NCI-H524 (cell line): ENCODE data around the gene CD160.
"Not testable (repeated sequence)": the region's sequence is repeated elsewhere in the genome, so short reads cannot be mapped to it uniquely, and the experiment has no call there.

ENCODE experiments used
- DNase-seq, 2 experiments: peaks; one replicate each; lab custom pipeline; 2025; lab: John Stamatoyannopoulos, UW

CD160 gene

DNA sequence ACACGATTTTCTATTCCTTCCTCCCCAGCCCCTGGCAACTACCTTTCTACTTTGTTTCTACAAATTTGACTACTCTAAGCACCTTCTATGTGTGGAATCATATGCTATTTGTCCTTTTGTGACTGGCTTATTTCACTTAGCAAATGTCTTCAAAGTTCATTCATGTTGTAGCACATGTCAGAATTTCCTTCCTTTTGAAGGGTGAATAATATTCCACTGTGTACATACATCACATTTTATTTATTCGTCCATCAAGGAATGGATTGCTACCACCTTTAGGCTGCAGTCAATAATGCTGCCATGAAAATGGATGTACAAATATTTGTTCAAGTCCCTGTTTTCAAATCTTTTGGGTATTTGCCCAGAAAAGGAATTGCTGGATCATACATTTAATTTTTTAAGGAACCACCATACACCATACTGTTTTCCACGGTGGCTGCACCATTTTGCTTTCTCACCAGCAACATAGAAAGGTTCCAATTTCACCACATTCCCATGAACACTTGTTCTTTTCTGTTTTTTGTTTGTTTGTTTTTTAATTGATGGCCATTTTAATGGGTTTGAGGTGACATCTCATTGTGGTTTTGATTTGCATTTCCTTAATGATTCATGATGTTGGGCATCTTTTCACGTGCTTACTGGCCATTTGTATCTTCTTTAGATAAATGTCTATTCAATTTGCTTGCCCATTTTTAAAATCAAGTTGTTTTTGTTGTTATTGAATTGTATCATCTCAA, 8.8 kb upstream of the CD160 start:
- no peak for DNase-seq

DNA sequence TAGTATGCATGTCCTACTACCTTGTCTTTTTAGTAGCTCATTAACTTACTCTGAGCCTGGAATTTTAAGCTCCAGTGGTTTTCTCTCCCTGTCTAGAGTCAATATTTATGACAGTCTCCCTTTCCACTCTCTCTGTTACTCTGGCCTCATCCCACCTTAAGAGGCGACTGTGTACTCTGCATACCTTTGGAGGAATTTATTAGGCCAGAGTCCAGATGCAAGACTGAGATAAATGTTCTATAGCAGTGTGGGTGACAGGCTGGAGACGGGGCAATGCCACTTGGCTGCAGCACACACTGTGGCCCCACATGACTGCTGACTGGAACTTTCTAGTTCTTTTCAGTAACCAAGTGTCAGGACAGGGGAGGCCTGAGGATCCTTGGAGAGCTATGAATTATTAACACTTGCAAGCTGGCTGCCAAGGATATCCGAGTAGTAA, 8.1 kb upstream of the CD160 start:
- no peak for DNase-seq

DNA sequence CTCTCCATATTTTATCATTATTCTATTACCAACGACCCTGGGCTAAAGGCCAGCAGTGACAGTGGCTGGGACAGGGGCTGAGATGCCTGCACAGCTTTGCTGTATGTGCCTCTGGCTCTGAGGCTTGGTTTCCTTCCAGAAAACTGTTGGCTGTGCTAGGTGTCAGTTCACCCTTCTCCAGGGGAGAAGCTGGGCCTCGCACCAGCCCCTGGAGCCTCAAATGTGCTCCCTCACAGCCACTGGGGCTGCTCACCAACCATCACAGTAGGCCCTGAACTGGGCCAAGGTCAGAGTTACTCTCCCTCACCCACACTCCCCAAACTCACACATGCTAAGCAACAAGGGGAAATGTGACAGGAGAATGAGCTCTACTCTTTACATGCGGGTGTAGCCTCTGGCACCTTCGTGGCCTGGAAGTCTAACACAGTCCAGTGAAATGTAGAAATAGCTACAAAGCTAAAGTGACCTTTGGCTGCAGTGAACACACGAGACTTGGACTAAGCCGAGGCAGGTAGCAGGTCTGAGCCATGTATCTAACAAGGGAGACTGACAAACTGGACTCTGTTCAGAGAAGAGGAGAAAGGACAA, 4.7 kb upstream of the CD160 start:
- DNase-seq, result no peak

DNA sequence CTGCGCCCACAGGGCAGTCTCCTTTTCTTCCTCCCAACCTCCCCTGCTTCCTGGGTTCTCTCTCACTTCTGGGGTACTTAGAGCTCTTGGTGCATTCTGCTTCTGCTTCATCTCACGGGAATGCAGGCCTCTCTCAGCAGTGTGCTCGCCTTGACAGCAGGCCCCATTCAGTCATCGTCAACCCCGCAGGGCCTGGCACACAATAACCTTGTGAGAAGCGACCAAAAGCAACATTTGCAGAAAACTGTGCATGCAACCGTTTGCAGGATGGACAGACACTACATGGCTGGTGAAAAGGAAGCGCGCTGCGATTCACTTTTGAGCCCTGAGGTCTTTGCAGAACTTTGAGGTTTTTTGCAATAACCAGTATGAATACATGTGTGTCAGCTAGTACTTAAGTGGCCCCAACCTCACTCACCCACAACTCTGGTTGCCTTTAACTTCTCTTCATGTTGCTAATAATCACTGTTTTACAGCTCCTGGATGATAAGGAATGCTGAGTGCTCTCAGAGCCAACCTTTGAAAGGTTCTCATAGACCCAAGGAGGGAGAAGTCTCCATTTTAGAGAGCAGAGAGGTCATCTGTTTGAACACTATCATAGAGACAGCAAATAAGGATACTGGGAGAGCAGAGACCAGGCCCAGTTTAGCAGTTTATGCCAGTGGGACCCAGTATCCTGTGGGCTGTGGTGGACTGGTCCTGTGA, 2.5 kb upstream of the CD160 start:
- no peak for DNase-seq

DNA sequence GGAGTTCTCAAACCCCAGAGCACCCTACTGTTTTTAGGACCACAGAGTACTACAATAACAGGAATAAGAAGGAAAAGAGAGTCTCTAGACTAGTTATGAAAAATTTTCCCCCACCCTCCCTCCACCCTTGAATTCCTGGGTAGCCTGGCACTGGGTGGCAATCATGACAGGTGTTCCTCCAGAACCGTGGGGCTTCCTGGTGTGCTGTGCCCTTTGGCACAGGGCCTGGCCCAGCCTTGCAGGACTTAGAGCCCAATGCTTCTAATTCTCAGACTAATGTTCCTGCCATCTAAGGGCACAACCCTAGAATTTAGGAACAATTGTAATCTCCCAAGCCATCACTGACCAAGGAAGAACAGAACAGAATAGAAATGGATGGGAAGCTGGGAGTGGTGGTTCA, 1.5 kb upstream of the CD160 start:
- no peak for DNase-seq

DNA sequence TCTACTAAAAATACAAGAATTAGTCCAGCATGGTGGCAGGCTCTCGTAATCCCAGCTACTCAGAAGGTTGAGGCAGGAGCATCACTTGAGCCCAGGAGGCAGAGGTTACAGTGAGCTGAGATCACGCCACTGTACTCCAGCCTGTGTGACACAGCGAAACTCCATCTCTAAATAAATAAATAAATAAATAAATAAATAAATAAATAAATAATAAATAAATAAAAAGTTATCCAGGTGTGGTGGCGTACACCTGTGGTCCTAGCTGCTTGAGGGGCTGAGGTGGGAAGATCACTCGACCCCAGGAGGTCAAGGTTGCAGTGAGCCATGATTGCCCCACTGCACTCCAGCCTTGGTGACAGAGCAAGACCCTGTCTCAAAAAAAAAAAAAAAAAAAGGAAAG, 834 bp upstream of the CD160 start:
- DNase-seq, result not testable (repeated sequence)

DNA sequence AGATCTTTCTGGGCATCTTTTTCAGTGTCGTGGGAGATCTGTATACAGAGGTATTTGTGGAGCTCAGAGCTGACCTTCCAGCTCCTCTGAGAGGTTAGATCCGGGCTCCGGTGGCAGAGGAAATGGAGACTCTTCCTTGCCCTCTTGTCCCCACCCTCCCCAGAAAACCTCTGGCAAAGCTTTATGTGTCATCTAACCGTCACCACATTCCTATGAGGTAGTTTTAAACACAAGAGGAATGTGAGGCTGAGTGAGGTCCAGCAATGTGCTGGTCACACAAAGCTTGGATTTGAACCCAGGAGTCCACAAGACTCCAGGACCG, 1.2 kb downstream of the CD160 start:
- no peak for DNase-seq

DNA sequence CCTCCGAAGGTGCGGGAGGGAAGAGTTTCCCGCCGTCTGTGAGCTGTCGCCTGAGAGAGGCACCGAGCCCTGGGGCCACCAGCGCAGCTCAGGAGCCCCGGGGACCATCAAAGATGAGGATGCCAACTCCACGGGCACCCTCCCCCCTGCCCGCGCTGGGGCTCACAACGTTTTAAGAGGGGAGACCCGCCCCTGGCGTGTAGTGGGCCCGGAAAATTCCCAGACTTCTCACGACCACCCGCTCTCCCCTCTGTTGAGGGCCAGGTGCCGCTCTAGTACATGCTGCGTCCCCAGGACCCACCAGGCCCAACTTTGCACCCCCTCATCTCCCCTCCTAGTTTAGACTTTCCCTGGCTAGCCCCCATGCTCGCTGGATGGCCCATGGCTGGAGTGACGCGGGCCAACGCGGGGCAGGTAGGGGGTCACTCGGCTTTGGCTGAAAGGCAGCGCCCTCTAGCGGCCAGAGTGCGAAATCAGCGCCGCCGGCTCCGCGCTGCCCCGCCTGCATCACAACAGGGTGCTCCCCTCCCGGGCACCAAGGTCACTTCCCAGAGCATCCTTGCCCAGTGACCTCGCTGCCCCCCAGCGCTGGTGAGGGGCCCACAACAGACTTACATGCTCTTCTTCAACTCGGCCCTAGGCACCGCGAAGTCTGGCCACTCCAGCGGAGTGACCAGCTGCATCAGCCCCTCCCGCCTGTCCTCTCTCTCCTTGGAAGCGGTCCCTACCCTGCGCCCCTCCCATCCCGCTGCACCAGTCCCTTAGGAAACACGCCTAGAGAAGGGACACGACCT, 1.8 kb downstream of the CD160 start:
- peak; percentile 5 to 60 for DNase-seq

DNA sequence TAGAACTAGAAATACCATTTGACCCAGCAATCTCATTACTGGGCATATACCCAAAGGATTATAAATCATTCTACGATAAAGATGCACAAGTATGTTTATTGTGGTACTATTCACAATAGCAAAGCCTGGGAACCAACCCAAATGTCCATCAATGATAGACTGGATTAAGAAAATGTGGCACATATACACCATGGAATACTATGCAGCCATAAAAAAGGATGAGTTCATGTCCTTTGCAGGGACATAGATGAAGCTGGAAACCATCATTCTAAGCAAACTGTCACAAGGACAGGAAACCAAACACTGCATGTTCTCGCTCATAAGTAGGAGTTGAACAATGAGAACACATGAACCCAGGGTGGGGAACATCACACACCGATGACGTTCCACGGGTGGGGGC, 6.9 kb downstream of the CD160 start:
- DNase-seq, result not testable (repeated sequence)

DNA sequence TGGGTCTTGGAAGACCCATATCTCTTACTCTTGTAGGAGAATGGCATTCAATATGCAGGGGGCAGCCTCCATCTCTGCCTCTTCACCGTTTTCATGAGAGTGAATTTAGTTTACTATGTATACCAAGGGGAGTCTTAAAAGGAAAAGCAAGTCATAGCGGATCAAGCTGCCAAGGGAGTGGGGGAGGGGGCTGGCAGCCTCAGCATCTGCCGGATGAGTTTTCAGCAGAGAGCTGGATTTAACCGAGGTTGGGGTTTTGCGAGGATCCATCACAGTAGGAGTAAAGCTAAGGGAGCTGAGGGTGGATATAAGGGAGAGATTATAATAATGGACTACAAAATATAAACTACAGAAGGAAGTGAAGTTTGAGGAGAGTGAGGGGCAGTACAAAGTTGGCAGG, 9.9 kb downstream of the CD160 start:
- no peak for DNase-seq

DNA sequence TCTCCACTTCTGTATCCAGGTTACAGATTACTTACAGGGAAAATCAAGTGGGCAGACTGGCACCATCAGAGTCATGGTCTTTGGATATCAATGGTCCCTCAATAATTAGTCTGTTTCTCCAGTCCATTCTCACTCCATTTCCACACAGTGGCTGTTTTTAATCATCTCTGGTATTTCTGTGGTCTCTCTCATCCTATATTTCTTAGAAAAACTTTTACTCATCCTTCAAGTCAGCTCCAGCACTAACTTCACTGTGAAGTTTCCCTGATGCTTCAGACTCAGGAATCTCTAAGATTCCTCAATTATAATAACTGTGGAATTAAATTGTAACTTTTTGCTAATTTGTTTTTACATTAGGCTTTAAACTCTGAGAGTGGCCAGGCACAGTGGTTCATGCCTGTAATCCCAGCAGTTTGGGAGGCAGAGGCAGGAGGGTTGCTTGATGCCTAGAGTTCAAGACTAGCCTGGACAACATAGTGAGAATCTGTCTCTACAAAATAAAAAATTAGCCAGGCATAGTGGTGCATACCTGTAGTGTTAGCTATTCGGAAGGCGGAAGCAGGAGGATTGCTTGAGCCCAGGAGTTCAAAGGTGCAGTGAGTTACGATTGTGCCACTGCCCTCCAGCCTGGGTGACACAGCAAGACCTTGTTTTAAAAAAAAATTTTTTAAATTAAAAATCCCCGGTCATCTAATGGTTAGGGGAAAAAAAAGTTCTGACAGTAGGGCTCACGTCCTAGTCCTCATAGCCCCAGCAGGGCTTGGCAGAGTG, 10.6 kb downstream of the CD160 start:
- DNase-seq, result no peak

DNA sequence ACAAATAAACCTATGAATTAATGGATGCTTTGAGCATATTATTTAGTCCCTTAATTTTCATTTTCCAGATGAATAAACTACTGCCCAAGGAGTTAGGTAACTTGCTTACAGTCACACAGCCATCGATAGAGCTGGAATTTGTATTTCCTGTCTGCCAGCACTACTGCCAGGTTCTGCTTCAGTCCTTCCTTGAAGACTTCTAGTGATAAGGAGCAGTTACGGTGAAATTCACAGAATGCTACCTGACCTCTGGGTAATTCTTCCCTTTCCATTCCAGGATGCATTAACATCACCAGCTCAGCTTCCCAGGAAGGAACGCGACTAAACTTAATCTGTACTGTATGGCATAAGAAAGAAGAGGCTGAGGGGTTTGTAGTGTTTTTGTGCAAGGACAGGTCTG, 11.2 kb downstream of the CD160 start:
- DNase-seq, result no peak

DNA sequence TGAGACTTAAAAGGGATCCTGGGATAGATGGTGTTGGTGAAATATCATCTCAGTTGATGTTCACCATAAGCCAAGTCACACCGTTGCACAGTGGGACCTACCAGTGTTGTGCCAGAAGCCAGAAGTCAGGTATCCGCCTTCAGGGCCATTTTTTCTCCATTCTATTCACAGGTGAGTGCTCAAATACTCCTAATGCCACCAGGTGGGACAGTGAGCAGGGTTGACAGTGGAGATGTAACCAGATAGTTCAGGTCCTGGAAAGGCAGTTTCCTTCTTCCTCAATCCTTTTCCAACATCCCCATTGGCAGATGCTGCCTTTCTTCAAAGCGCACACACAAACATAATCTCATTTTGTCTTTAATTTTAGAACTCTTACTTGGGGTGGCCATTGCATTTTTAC, 11.6 kb downstream of the CD160 start:
- DNase-seq, result no peak

DNA sequence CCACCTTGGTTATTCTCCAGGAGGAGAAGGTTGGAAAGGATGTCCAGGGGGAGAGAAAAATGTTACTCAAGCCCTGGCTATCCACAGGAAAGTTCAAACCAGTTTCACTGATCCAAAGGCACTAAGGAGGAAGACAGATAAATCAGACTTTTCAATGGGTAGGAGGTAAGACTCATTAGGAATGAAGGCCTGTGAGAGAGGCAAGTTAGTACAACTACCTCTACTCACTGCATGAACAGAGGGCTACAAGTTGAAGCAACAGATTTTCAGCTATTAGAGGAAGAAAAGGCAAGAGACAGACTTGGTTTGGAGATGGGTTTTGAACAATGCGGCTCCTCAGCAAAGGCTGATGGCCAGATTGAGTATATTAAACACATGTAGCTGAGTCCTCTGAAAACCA, 16.9 kb downstream of the CD160 start:
- DNase-seq, result no peak

DNA sequence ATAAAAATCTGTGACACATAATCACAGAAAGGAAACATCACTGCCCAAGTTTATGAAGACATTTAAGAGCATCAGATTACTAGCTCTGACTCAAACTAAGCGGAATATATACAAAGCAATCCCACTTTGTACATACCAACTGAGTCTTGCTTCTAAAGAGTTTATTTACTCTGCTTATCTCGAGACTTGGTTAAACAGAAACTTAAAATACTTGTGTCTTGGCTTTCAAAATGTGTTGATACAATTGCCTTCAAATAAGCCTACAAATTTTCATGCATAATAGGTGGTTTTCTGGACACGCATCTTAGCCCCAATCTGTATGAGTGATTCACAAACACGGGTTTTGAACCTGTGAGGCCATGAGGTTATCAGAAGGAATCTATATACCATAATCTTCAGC, 21.0 kb downstream of the CD160 start:
- DNase-seq, result no peak

DNA sequence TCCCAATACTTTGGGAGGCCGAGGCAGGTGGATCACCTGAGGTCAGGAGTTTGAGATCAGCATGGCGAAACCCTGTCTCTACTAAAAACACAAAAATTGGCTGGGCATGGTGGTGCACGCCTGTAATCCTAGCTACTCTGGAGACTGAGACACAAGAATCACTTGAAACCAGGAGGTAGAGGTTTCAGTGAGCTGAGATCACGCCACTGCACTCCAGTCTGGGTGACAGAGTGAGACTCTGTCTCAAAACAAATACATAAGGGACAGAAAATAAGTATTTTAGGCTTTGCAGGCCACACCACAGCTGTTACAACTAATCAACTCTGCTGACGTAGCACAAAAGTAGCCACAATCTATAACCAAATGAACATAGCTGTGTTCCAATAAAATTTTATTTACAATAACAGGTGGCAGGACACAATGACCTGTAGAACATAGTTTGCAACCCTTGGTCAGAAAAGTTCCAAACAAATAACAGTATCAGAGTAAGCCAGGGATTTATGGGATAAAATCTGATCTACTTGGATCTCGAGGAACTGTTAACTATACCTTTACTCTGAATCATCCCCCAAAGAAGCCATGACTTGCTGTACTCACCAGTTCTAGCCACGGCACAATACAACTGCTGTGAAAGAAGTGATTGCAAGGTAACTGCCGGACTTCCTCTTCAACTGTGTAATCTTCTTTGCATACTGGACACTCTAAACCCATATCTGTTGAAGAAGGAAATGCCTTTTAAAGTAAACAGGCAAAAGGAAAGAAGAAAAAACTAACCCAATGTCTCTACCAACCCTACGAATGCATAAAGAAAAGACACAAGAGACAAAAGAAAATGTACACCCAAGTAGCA, 28.3 kb downstream of the CD160 start:
- no peak for DNase-seq

DNA sequence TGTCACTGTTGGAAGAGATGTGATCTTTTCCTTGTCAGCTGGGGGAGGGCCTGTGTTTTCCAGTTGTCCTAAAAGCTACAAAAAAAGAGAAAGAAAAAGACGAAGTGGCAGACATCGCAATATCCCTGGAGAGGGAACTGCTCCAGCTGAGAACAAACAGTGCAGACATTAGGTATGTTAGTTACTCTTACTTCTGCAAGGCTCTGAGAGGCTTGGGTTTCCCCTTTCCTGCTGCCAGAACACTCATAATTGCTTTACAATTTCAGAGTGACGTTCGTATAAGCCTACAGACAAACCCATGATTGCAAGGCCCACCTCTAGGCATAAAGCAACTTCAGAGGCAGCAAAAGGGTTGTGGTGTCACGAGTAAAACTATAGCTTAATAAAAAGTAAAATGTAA, 31.1 kb downstream of the CD160 start:
- no peak for DNase-seq

DNA sequence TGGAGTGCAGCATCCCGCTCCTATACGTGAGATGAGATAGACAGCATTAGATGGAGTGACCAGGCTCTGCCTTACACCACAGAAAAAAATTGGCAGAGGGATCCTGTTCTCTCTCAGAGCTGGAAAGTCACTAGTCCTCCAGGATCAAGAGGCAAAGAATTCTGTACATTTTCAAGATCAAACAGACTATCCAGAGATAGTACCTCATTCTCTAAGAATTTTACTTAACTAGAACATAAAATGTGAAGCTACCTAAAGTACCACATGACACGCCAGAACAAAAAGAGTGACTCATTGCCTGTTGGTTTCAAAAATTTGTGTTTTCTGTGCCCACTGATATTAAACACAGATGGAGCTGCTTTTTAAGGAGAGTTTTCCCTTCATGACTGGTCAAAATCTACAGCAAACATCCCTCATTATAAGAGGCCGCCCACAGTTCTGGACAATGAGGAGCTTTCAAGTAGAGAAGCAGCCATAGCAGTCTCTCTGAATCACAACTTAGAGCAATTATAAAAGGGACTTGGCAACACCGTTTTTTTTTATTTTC, 32.3 kb downstream of the CD160 start:
- DNase-seq, result no peak

DNA sequence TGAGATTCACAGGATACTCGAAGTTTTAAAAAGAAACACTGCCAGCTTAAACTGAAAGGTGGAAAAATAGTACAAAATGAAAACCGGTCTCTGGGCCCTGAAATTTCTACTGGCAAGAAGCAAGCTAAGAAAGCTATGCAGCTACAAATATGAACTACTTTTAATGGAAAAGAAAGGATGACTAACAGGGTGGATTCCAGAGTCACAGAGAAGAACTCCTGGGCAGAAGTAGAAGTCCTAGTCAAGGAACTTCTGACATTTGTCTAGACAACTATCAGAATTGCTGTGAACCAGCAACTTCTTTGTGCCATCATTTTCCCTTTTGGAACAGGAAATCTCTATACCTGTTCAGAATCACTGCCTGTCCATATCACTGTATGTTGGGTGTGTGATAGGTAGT, 38.1 kb downstream of the CD160 start:
- DNase-seq, result no peak

DNA sequence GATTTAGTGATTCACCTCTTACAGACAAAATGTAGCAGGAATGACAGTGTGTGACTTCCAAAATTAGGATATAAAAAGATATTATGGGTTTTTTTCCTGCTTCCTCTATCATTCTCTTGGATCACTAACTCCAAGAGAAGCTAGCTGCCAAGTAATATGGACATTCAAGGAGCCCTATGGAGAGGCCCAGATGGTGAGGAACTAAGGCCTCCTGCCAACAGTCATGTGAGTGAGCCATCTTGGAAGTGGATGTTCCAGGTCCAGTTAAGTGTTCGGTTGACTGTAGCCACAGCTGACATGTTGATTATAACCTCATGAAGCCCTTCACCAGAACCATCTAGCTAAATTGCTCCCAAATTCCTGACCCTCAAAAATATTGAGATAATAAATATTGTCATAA, 38.8 kb downstream of the CD160 start:
- no peak for DNase-seq

DNA sequence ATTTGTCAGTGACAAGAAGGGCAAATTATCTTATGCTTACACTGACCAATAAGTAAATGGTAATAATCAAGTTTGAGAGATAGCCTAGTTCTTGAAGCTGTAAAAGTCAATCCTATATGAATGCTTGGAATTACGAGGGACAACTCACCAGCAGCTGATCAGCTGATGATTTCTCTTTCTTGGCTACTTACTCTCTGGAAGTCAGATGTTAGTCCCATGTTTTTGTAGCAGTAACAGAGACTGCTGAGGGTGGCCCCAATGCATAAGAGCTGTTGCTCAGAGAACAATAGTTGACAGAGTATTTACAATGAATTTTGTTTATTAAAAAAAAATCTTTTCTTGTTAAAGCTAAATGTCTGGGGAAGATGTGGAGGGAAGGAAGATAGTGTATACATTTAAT, 39.3 kb downstream of the CD160 start:
- no peak for DNase-seq
